ENCODE results near the gene SIK3. TPM values are rescaled to one million over a fixed set of nuclear protein-coding genes. Genes with fewer than 3 reads are reported as not detected.

Gene SIK3
- total and polyA plus RNA-seq, 12 donors: 9.9 to 47.3 (median 36.5) TPM

DNA sequence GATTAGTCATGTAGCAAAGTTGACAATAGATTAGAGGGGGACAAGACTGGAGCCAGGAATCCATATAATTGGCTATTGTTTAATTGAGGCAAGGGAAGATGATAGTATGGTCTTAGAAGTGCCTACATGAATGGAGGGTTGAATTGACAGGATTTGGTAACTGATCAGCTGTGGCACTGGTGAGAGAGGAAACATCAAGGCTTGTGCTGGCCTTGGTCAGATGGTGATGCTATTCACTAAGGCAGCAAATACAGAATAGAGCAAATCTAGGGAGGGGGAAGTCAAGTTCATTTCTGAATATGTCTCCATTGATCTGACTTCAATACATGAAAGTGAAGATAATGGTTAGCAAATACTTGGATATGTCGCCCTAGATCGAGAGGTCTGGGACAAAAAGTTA is 206.5 kb downstream of the SIK3 start:
- 49 to 72% methylated on average over 2 of the region's 2 CpGs for WGBS, 2 donors
- H3K4me1 ChIP-seq: peaks cover 0 to 23% (median 9%) of the 10 kb centered on the region in 9 donors
- DNase-seq (no peak), ATAC-seq (no peak)
- H3K36me3 ChIP-seq: peaks cover 0 to 62% (median 3%) of the 10 kb centered on the region in 9 donors
- TF ChIP-seq, protein P1, sequence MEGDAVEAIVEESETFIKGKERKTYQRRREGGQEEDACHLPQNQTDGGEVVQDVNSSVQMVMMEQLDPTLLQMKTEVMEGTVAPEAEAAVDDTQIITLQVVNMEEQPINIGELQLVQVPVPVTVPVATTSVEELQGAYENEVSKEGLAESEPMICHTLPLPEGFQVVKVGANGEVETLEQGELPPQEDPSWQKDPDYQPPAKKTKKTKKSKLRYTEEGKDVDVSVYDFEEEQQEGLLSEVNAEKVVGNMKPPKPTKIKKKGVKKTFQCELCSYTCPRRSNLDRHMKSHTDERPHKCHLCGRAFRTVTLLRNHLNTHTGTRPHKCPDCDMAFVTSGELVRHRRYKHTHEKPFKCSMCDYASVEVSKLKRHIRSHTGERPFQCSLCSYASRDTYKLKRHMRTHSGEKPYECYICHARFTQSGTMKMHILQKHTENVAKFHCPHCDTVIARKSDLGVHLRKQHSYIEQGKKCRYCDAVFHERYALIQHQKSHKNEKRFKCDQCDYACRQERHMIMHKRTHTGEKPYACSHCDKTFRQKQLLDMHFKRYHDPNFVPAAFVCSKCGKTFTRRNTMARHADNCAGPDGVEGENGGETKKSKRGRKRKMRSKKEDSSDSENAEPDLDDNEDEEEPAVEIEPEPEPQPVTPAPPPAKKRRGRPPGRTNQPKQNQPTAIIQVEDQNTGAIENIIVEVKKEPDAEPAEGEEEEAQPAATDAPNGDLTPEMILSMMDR (IDR thresholded peaks at IDR 0.05): no peak
- H3K27ac ChIP-seq: no peak overlapping the region
- H3K27me3 ChIP-seq: no peaks in the 10 kb centered on the region
- H3K9me3 ChIP-seq: no peaks in the 10 kb centered on the region
- intact Hi-C loops (cut with DNase I): no loop called here
- no peak overlapping the region for H3K4me3 ChIP-seq

DNA sequence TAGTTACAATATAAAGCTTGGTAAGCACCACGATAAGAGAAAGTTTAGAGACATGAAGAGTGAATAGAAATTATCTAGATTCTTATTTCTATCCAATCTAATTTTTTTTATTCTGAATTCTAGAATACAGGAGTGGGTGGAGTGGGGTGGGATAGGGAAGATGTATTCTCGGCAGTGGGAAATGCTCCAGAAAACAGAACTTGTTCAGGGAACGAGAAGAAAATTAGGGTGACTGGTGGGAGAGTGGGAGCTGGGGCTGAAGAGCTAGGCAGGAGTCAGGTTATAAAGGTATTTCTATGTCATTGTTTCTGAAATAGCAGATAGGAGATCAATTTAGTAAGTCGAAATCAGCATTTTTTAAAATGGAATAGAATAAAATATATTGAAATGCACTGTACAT is 207.6 kb downstream of the SIK3 start:
- intact Hi-C loops (cut with DNase I): no loop called here
- DNase-seq (no peak), ATAC-seq (no peak)
- TF ChIP-seq, protein P1 (IDR thresholded peaks at IDR 0.05): no peak
- WGBS, 2 donors: 77 to 94% methylated on average over 4 of the region's 4 CpGs
- peaks cover 0 to 35% (median 21%) of the 10 kb centered on the region in 9 donors for H3K4me1 ChIP-seq
- H3K27ac ChIP-seq: no peak overlapping the region
- peaks cover 0 to 51% (median 3%) of the 10 kb centered on the region in 9 donors for H3K36me3 ChIP-seq
- no peaks in the 10 kb centered on the region for H3K9me3 ChIP-seq
- H3K27me3 ChIP-seq: no peaks in the 10 kb centered on the region
- no peak overlapping the region for H3K4me3 ChIP-seq

DNA sequence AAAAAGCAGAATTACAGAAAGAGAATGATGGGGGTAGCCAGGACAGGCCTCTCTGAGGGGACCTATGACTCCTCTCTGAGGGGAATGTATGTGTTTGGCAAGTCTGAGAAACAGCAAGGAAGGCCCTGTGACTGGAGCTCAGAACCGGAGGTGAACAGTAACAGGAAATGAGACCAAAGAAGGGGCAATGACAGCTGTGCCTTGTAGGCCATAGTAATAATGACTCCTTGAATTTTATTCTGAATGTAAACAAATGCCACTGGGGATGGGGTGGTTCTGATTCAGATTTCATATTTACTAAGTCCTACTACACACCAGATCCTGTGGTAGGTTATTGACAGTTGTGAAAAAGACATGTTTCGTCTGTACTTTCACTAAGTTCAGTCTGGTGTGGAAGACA is 208.0 kb downstream of the SIK3 start:
- DNase-seq (no peak), ATAC-seq (no peak)
- Histone ChIP-seq H3K4me1 (peaks cover 0 to 37% (median 22%) of the 10 kb centered on the region in 9 donors), H3K4me3 (no peak overlapping the region), H3K36me3 (peaks cover 0 to 49% (median 3%) of the 10 kb centered on the region in 9 donors), H3K27me3 (no peaks in the 10 kb centered on the region), H3K9me3 (no peaks in the 10 kb centered on the region), H3K27ac (no peak overlapping the region)
- TF ChIP-seq, protein P1 (IDR thresholded peaks at IDR 0.05): no peak
- intact Hi-C loops (cut with DNase I): no loop called here
- WGBS, 2 donors: 76 to 78% methylated on average over 2 of the region's 2 CpGs

DNA sequence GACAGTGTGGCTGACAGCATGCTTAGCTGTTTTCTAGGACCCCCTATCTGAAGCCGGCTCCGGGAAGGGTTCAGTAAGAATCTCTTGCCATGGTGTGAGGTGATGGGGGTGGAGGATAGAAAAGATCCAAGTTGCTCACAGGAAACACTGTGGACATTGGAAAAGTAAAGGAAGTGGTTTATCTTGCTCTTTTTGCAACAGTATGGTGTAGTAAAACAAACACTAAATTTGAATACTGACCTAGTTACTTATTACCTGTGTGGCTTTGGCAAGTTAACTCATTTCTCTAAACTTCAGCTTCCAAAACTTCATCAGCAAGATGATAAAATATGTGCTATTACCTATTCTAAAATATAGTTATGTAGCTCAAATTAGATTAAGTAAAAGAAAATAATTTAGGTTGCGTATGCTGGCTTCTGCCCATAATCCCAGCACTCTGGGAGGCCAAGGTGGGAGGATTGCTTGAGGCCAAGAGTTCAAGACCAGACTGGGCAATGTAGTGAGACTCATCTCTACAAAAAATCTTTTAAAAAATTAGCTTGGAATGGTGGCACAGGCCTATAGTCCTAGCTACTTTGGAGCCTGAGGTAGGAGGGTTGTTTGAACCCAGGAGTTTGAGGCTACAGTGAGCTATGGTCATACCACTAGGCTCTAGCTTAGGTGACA is 209.2 kb downstream of the SIK3 start:
- no peak for DNase-seq
- no peak for ATAC-seq
- Histone ChIP-seq H3K36me3 (peaks cover 0 to 37% (median 3%) of the 10 kb centered on the region in 9 donors), H3K27ac (peak overlapping the region in 4 of 10 donors; percentile 32 to 77 (median 60)), H3K4me3 (no peak overlapping the region), H3K4me1 (peaks cover 0 to 36% (median 22%) of the 10 kb centered on the region in 9 donors), H3K27me3 (no peaks in the 10 kb centered on the region), H3K9me3 (no peaks in the 10 kb centered on the region)
- TF ChIP-seq, protein P1 (IDR thresholded peaks at IDR 0.05): no peak
- WGBS, 2 donors: 77 to 86% methylated on average over 3 of the region's 3 CpGs
- intact Hi-C loops (cut with DNase I): loop anchor here in 1 of 10 donors (10.0 kb wide), 1 partner anchor 94 kb away; the partner anchor contains the start of gene APOA5
